Measurements from ENCODE around the gene SLC45A2. TPM values are rescaled to one million over a fixed set of nuclear protein-coding genes. Genes with fewer than 3 reads are reported as not detected.
"Not testable (repeated sequence)": the region's sequence is repeated elsewhere in the genome, so short reads cannot be mapped to it uniquely, and the experiment has no call there.

SLC45A2 gene
- total and polyA plus RNA-seq, 7 experiments from 2014 or later: 0.17 to 0.40 TPM; not detected in 5

DNA sequence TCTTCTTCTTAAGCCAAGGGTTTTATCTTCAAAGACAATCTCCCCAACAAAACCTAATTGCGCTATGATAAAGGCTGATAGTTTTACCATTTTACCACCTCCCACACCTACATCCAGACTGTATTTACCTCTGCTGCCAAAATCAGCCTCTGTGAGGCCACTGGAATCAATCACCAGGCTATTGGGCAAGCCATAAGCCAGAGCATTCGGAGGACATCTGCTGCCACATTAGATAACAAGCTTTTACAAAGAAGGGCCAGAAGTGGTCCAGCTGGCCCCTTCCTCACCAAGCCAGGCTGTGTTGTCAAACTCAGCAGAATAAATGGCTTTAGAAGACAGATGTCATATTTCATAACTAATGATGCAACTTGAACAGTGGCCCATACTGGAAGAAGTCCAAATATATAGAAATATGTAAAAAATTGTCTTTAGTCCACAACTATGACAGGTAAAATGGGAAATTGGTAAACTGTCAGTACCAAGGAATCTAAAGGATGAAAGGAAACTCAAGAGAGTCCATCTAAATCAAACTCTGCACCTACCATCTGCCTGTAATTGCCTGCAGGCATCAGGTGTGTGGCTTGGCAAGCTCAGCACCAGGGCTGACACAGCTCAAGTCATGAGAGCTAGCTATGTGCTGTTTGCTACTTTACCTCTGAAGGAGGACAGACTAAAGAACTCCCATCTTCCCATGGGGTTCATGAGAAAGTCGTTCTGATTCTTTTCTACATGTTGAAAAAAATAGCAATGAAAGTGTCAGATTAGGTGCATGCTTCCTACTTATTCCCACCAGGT lies 16.1 kb downstream of the SLC45A2 start:
- no peaks in the 10 kb centered on the region for H3K36me3 Mint-ChIP-seq
- CTCF ChIA-PET: interaction anchor here (0.6 to 2.3 kb wide), 2 partner anchors 179 to 532 kb away, joined by 4 to 12 read pairs; no protein-coding TSS in a partner anchor
- ATAC-seq (no peak), DNase-seq (no peak)
- H3K36me3 ChIP-seq (ENCODE audit: control insufficient read depth in 2 of 3, insufficient read depth in 3 of 3, low read length in 3 of 3): no peaks in the 10 kb centered on the region
- POLR2A ChIA-PET: interaction anchor here (0.7 kb wide), 1 partner anchor 532 kb away, joined by 3 read pairs; no protein-coding TSS in a partner anchor
- peaks cover 0 to 5% of the 10 kb centered on the region in 2 donors for H3K4me1 ChIP-seq (ENCODE audit: control insufficient read depth in 2 of 2, insufficient read depth in 2 of 2, low read length in 2 of 2)
- no peak overlapping the region for H3K4me3 Mint-ChIP-seq
- peaks cover 0 to 22% (median 17%) of the 10 kb centered on the region in 7 donors for H3K4me1 Mint-ChIP-seq
- H3K27ac ChIP-seq (ENCODE audit: low read depth, low read length): no peak overlapping the region
- no peaks in the 10 kb centered on the region for H3K9me3 Mint-ChIP-seq
- H3K4me3 ChIP-seq (ENCODE audit: low read length): no peak overlapping the region
- no peaks in the 10 kb centered on the region for H3K27me3 ChIP-seq (ENCODE audit: control insufficient read depth in 2 of 2, insufficient read depth in 2 of 2, low read length in 2 of 2)
- no peaks in the 10 kb centered on the region for H3K9me3 ChIP-seq (ENCODE audit: control insufficient read depth in 2 of 3, low read length in 3 of 3)
- no peak overlapping the region for H3K27ac Mint-ChIP-seq
- intact Hi-C loops (cut with micrococcal nuclease): loop anchor here in 1 of 2 donors (2.0 kb wide), 1 partner anchor 380 kb away; no protein-coding TSS in a partner anchor
- H3K27me3 Mint-ChIP-seq: no peaks in the 10 kb centered on the region

DNA sequence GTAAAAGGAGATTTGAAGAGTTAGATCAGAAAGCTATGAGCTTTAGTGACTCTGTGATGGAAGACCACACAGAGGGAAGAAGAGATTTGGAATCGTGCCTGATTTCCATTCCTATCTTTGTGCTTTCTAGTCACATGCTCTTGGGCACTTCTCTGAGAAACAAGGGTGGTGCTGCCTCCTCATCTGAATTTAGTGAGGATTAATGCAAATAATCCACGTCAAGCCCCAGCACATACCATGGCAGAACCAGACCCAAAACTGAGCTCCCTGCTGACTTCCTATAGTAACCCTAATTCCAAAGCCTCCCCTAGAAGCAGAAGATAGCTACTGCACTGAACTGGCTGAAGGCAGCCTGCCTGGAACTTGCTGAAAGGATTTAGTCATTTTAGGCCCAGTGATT lies 17.7 kb downstream of the SLC45A2 start:
- no peak overlapping the region for H3K27ac Mint-ChIP-seq

DNA sequence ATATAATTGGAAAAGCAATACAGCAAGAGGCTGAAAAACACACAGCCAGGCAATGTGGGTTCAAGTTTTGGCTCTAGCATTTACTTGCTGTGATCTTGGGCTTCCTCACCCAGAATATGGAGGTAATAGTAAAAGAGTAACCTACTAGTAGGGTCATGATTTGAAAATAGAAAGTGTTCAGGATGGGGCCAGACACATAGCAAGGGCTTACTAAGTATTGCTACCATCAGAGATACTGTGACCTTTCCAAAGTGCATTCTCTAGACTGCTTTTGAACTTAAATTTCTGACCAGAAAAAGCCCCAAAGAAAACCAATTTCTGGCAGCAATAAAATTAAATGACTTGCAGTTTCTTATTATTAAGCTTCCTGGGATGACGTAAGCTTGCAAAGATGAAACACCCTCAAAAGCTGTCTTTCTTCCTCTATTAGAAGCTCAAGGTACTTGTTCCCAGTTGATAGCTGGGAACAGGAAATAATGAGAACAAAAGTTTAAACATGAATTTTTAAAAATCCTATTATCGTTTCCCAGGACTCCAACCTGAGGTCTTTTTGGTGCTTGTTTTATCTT lies 20.3 kb downstream of the SLC45A2 start:
- Histone ChIP-seq H3K4me1 (ENCODE audit: control insufficient read depth in 2 of 2, insufficient read depth in 2 of 2, low read length in 2 of 2) (no peaks in the 10 kb centered on the region), H3K27me3 (ENCODE audit: control insufficient read depth in 2 of 2, insufficient read depth in 2 of 2, low read length in 2 of 2) (no peaks in the 10 kb centered on the region), H3K4me3 (ENCODE audit: low read length) (no peak overlapping the region), H3K27ac (ENCODE audit: low read depth, low read length) (no peak overlapping the region), H3K36me3 (ENCODE audit: control insufficient read depth in 2 of 3, insufficient read depth in 3 of 3, low read length in 3 of 3) (no peaks in the 10 kb centered on the region), H3K9me3 (ENCODE audit: control insufficient read depth in 2 of 3, low read length in 3 of 3) (no peaks in the 10 kb centered on the region)
- DNase-seq (no peak), ATAC-seq (no peak)
- intact Hi-C loops (cut with micrococcal nuclease): no loop called here
- Mint-ChIP-seq H3K4me1 (peaks cover 0 to 12% (median 9%) of the 10 kb centered on the region in 7 donors), H3K27me3 (peaks cover 0 to 18% (median 6%) of the 10 kb centered on the region in 5 donors), H3K4me3 (peak overlapping the region in 1 of 10 donors; percentile 15), H3K9me3 (no peaks in the 10 kb centered on the region), H3K27ac (no peak overlapping the region), H3K36me3 (no peaks in the 10 kb centered on the region)
- ChIA-PET CTCF (no interaction called here), POLR2A (no interaction called here)

More for the DNA sequence above, 17.7 kb downstream of the SLC45A2 start:
- Mint-ChIP-seq H3K4me1 (peaks cover 0 to 12% (median 9%) of the 10 kb centered on the region in 7 donors), H3K36me3 (no peaks in the 10 kb centered on the region), H3K27me3 (peaks cover 0 to 6% (median 0%) of the 10 kb centered on the region in 5 donors), H3K9me3 (no peaks in the 10 kb centered on the region), H3K4me3 (no peak overlapping the region)
- no peak overlapping the region for H3K27ac ChIP-seq (ENCODE audit: low read depth, low read length)
- CTCF ChIA-PET: no interaction called here
- H3K27me3 ChIP-seq (ENCODE audit: control insufficient read depth in 2 of 2, insufficient read depth in 2 of 2, low read length in 2 of 2): no peaks in the 10 kb centered on the region
- POLR2A ChIA-PET: interaction anchor here (0.7 kb wide), 1 partner anchor 319 kb away, joined by 3 read pairs; no protein-coding TSS in a partner anchor
- no peaks in the 10 kb centered on the region for H3K36me3 ChIP-seq (ENCODE audit: control insufficient read depth in 2 of 3, insufficient read depth in 3 of 3, low read length in 3 of 3)
- DNase-seq (no peak), ATAC-seq (no peak)
- H3K4me3 ChIP-seq (ENCODE audit: low read length): no peak overlapping the region
- H3K9me3 ChIP-seq (ENCODE audit: control insufficient read depth in 2 of 3, low read length in 3 of 3): no peaks in the 10 kb centered on the region
- intact Hi-C loops (cut with micrococcal nuclease): no loop called here
- H3K4me1 ChIP-seq (ENCODE audit: control insufficient read depth in 2 of 2, insufficient read depth in 2 of 2, low read length in 2 of 2): no peaks in the 10 kb centered on the region

DNA sequence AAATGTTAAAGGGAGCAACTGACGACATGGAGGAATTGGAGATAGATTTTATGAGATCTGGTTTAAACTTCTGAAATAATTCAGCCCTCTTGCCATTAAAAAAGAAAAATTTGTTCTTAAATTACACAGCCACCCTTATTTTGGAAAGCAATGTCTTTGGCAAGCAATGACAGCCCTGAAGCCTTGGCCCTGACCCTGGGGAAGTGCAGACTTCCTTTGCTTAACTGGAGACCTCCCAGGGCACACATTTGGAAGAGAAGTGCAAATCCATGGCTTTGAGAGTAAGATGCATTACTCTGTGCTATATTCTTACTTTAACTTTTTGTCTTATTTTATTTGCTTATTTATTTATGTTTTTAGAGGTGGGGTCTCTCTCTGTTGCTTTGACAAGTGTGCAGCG lies 26.3 kb downstream of the SLC45A2 start:
- POLR2A ChIA-PET: no interaction called here
- H3K27ac ChIP-seq (ENCODE audit: low read depth, low read length): no peak overlapping the region
- H3K9me3 ChIP-seq (ENCODE audit: control insufficient read depth in 2 of 3, low read length in 3 of 3): peaks cover 0 to 3% (median 0%) of the 10 kb centered on the region in 3 experiments
- H3K9me3 Mint-ChIP-seq: peaks cover 0 to 25% (median 5%) of the 10 kb centered on the region in 11 donors
- no peaks in the 10 kb centered on the region for H3K36me3 ChIP-seq (ENCODE audit: control insufficient read depth in 2 of 3, insufficient read depth in 3 of 3, low read length in 3 of 3)
- H3K4me1 ChIP-seq (ENCODE audit: control insufficient read depth in 2 of 2, insufficient read depth in 2 of 2, low read length in 2 of 2): no peaks in the 10 kb centered on the region
- intact Hi-C loops (cut with micrococcal nuclease): no loop called here
- no peaks in the 10 kb centered on the region for H3K27me3 ChIP-seq (ENCODE audit: control insufficient read depth in 2 of 2, insufficient read depth in 2 of 2, low read length in 2 of 2)
- H3K4me1 Mint-ChIP-seq: no peaks in the 10 kb centered on the region
- ATAC-seq (no peak), DNase-seq (no peak)
- CTCF ChIA-PET: no interaction called here
- H3K27me3 Mint-ChIP-seq: peaks cover 6 to 26% (median 17%) of the 10 kb centered on the region in 5 donors
- no peak overlapping the region for H3K4me3 Mint-ChIP-seq
- no peak overlapping the region for H3K27ac Mint-ChIP-seq
- H3K4me3 ChIP-seq (ENCODE audit: low read length): no peak overlapping the region
- peaks cover 0 to 6% (median 0%) of the 10 kb centered on the region in 5 donors for H3K36me3 Mint-ChIP-seq

- Histone ChIP-seq H3K27ac (ENCODE audit: low read depth, low read length) (no peak overlapping the region), H3K4me1 (ENCODE audit: control insufficient read depth in 2 of 2, insufficient read depth in 2 of 2, low read length in 2 of 2) (no peaks in the 10 kb centered on the region), H3K36me3 (ENCODE audit: control insufficient read depth in 2 of 3, insufficient read depth in 3 of 3, low read length in 3 of 3) (no peaks in the 10 kb centered on the region), H3K27me3 (ENCODE audit: control insufficient read depth in 2 of 2, insufficient read depth in 2 of 2, low read length in 2 of 2) (no peaks in the 10 kb centered on the region), H3K4me3 (ENCODE audit: low read length) (no peak overlapping the region), H3K9me3 (ENCODE audit: control insufficient read depth in 2 of 3, low read length in 3 of 3) (peaks cover 0 to 3% (median 0%) of the 10 kb centered on the region in 3 experiments)
- intact Hi-C loops (cut with micrococcal nuclease): no loop called here
- Mint-ChIP-seq H3K27ac (no peak overlapping the region), H3K27me3 (peaks cover 6 to 24% (median 17%) of the 10 kb centered on the region in 5 donors), H3K4me3 (no peak overlapping the region), H3K9me3 (peaks cover 0 to 25% (median 5%) of the 10 kb centered on the region in 11 donors), H3K36me3 (peaks cover 0 to 6% (median 0%) of the 10 kb centered on the region in 5 donors), H3K4me1 (no peaks in the 10 kb centered on the region)
- ATAC-seq: no peak
- POLR2A ChIA-PET: no interaction called here
- CTCF ChIA-PET: no interaction called here
- DNase-seq: no peak
These were observed 26.8 kb downstream of the SLC45A2 start for GRCh38 chr5:33957577-33958150.

- CTCF ChIA-PET; H3K27ac Mint-ChIP-seq; H3K4me1 ChIP-seq (ENCODE audit: control insufficient read depth in 2 of 2, insufficient read depth in 2 of 2, low read length in 2 of 2); DNase-seq; H3K4me3 ChIP-seq (ENCODE audit: low read length); intact Hi-C loops (cut with micrococcal nuclease); POLR2A ChIA-PET; H3K9me3 ChIP-seq (ENCODE audit: control insufficient read depth in 2 of 3, low read length in 3 of 3); ATAC-seq; H3K27ac ChIP-seq (ENCODE audit: low read depth, low read length); H3K4me3 Mint-ChIP-seq; H3K36me3 ChIP-seq (ENCODE audit: control insufficient read depth in 2 of 3, insufficient read depth in 3 of 3, low read length in 3 of 3); H3K27me3 ChIP-seq (ENCODE audit: control insufficient read depth in 2 of 2, insufficient read depth in 2 of 2, low read length in 2 of 2); H3K4me1 Mint-ChIP-seq; H3K36me3 Mint-ChIP-seq: not testable (repeated sequence)
- H3K9me3 Mint-ChIP-seq: peaks cover 0 to 19% (median 5%) of the 10 kb centered on the region in 11 donors
- peaks cover 0 to 11% (median 2%) of the 10 kb centered on the region in 5 donors for H3K27me3 Mint-ChIP-seq
These were observed 32.3 kb downstream of the SLC45A2 start for GRCh38 chr5:33952175-33952574.
